IPS-18a (cell line): ENCODE measurements around the gene HEATR5A.
"Not testable (repeated sequence)": the region's sequence is repeated elsewhere in the genome, so short reads cannot be mapped to it uniquely, and the experiment has no call there.

Experiments
- H3K27ac ChIP-seq: one replicate; pipeline ENCODE4 v1.5.1; 2013; ENCODE audit warnings: low read length
- H3K27me3 ChIP-seq: one replicate; pipeline ENCODE4 v1.6.1; 2013; ENCODE audit warnings: mild to moderate bottlenecking, low read length; ENCODE audit not compliant: control insufficient read depth, insufficient read depth
- H3K36me3 ChIP-seq: one replicate; pipeline ENCODE4 v1.6.1; 2013; ENCODE audit warnings: low read depth, low read length; ENCODE audit not compliant: control insufficient read depth
- H3K4me1 ChIP-seq: one replicate; pipeline ENCODE4 v1.6.1; 2013; ENCODE audit warnings: low read depth, low read length; ENCODE audit not compliant: control insufficient read depth
- H3K4me3 ChIP-seq: one replicate; pipeline ENCODE4 v1.5.1; 2013; ENCODE audit warnings: low read length
- H3K9ac ChIP-seq: one replicate; pipeline ENCODE4 v1.6.1; 2013; ENCODE audit warnings: mild to moderate bottlenecking, low read length, moderate library complexity
- H3K9me3 ChIP-seq: one replicate; pipeline ENCODE4 v1.6.1; 2013; ENCODE audit warnings: low read depth, low read length; ENCODE audit not compliant: control insufficient read depth

HEATR5A gene

DNA sequence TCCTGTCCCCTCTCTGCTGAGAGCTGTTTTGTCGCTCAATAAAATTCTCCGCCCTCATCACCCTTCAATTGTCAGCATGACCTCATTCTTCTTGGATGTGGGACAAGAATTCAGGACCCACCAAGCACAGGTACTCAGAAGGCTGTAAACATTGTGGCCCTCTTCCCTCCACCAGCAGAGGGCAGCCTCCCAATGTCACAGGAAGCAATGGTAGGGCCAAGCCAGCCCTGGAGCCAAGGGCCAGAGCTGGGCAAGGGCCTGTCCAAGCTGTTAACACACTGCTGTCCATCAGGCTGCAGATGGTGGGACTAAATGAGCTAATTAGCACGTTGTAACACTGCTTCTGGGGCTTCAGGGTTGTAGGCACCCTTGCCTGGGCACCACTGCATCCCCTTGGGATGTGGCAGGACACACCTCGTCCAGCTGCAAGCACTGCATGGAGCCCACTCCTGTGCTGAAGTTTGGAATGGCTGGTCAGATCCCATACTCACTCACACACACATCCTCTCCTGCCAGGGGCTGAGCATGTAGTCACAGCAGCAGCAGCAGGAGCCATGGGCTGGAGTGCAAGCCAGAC, 150.1 kb downstream of the HEATR5A start:
- Histone ChIP-seq H3K9me3 (peaks cover 12% of the 10 kb centered on the region), H3K4me1 (no peaks in the 10 kb centered on the region)

DNA sequence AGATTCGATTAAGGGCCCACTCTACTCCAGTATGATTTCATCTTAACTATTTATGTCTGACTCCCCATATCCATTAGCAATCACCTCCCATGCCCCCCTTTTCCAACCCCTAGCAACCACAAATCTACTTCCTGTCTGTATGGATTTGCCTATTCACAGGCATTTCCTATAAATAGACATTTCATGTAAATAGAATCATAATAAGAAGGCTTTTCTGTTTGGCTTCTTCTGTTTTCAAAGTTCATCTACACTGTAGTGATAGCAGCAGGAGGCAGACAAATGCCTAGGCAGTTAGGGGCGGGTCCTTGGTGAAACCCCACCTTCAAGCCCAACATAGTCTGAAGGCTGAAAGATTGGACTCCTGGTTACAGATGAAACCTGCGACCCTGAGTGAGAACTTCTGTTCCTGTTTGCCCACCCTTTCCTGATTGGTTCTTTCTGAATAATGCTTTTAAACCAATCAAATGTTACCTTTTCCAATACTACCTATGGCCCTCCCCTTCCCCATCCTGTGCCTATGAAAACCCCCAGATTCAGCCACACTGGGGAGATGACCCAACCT, 150.6 kb downstream of the HEATR5A start:
- Histone ChIP-seq H3K9ac (no peak overlapping the region), H3K27ac (no peak overlapping the region), H3K27me3 (no peaks in the 10 kb centered on the region), H3K9me3 (peaks cover 12% of the 10 kb centered on the region), H3K4me1 (no peaks in the 10 kb centered on the region), H3K4me3 (no peak overlapping the region), H3K36me3 (no peaks in the 10 kb centered on the region)

More for the DNA sequence above, 150.1 kb downstream of the HEATR5A start:
- Histone ChIP-seq H3K4me3 (no peak overlapping the region), H3K27me3 (no peaks in the 10 kb centered on the region), H3K9ac (no peak overlapping the region), H3K36me3 (no peaks in the 10 kb centered on the region), H3K27ac (no peak overlapping the region)

DNA sequence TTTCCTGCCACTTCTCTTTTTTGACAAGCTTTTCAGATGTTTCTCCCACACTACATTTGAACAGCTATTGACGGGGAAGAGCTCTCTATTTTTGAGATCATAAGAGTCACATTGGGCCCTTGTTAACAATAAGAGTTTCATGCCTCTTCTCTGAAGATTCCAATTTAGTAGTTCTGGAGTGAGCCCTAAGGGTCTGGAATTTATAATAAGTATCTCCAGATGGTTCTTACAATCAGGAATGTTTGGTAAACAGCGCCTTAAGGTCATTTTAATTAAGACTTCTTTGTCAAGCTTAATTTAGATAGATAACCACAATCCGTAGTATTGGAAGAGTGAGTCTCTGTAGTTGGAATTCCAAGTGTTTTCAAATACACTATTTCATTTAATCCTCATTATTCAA, 152.1 kb downstream of the HEATR5A start:
- Histone ChIP-seq H3K36me3 (no peaks in the 10 kb centered on the region), H3K4me1 (no peaks in the 10 kb centered on the region), H3K9me3 (peaks cover 12% of the 10 kb centered on the region), H3K27ac (no peak overlapping the region), H3K4me3 (no peak overlapping the region), H3K9ac (no peak overlapping the region), H3K27me3 (no peaks in the 10 kb centered on the region)

DNA sequence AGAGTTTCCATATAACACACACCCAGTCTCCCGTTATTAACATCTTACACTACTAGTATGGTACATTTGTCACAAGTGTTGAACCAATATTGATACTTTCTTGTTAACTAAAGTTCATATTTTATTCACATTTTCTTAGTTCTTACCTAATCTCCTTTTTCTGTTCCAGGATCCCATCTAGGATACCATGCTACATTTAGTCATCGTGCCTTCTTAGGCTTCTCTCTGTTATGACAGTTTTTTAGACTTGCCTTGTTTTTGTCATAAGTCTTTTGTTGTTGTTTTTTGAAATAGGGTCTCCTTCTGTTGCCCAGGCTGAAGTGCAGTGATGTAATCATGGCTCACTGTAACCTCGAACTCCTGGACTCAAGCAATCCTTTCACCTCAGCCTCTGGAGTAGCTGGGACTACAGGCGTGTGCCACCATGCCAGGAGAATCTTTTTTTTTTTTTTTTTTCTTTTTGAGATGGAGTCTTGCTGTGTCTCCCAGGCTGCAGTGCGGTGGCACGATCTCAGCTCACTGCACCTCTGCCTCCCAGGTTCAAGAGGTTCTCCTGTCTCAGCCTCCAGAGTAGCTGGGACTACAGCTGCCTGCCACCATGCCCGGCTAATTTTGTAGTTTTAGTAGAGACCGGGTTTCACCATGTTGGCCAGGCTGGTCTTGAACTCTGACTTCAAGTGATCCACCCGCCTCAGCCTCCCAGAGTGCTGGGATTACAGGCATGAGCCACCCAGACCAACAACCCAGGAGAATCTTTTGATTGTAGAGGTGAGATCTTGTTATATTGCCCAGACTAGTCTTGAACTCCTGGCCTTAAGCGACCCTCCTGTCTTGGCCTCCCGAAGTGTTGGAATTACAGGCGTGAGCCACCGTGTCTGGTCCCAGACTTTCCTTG, 153.7 kb downstream of the HEATR5A start:
- H3K9ac ChIP-seq: no peak overlapping the region
- H3K36me3 ChIP-seq: no peaks in the 10 kb centered on the region
- peaks cover 12% of the 10 kb centered on the region for H3K9me3 ChIP-seq
- no peak overlapping the region for H3K4me3 ChIP-seq
- no peaks in the 10 kb centered on the region for H3K27me3 ChIP-seq
- H3K27ac ChIP-seq: no peak overlapping the region
- no peaks in the 10 kb centered on the region for H3K4me1 ChIP-seq

DNA sequence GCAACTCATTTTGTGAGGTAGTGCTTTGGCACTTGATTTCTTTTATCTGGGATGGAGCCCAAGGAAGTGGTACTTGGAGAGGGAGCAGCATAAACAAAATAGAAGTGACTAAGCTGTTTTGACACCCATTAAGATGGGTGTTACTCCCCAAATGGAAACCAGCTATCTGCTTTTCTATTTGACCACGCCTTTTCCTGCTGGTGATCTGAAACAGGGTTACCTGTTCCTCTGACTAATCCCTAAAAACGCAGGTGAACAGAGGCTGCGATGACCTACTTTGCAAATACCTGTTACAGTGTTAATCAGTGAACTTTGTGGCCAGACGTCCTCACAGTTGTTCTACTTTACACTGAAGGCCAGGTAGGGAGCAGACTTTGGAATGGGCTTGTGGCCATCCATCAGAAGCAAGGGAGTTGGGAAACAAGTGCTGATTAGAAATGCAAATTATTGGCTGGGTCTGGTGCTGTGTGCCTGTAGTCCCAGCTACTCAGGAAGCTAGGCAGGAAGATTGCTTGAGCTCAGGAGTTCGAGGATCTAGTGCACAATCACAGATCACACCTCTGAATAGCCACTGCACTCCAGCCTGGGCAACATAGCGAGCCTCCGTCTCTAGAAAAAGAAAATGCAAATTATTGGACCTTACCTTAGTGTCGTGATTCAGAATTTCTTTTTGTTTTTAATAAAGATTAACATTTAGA, 154.5 kb downstream of the HEATR5A start:
- no peaks in the 10 kb centered on the region for H3K4me1 ChIP-seq
- H3K27ac ChIP-seq: no peak overlapping the region
- H3K36me3 ChIP-seq: no peaks in the 10 kb centered on the region
- peaks cover 12% of the 10 kb centered on the region for H3K9me3 ChIP-seq
- no peak overlapping the region for H3K9ac ChIP-seq
- no peak overlapping the region for H3K4me3 ChIP-seq
- no peaks in the 10 kb centered on the region for H3K27me3 ChIP-seq

DNA sequence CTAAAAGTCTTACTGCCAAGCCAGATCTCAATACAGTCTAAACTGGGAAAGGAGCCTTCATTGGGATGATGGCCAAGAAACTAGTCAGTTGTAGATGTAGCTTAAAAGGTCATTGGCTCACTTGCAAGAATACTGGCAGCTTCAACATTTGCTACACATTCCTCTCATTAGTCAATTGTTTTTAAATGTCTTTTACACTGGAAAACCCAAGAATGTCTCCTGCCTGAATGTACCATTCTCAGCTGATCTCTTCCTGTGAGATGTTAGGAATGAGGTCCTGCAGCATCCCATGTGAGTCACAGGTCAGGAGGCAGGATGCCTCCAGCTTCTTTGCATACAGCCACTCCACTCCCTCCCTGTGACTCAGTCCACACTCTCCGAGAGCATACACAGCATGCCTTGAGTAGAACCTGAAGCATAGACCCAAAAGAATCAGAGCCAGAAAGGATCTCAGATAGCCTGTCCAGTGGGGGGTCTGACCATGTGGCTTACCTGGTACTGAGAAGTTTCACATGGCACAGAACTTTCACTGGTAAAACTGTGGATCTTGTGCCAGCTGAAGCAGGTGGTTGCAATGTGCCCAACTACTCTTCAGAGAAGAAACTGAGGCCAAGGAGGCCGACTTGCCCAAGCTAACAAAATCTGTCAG, 156.7 kb downstream of the HEATR5A start:
- Histone ChIP-seq H3K27ac (no peak overlapping the region), H3K27me3 (no peaks in the 10 kb centered on the region), H3K9me3 (no peaks in the 10 kb centered on the region), H3K36me3 (no peaks in the 10 kb centered on the region), H3K4me1 (no peaks in the 10 kb centered on the region), H3K9ac (no peak overlapping the region), H3K4me3 (no peak overlapping the region)

DNA sequence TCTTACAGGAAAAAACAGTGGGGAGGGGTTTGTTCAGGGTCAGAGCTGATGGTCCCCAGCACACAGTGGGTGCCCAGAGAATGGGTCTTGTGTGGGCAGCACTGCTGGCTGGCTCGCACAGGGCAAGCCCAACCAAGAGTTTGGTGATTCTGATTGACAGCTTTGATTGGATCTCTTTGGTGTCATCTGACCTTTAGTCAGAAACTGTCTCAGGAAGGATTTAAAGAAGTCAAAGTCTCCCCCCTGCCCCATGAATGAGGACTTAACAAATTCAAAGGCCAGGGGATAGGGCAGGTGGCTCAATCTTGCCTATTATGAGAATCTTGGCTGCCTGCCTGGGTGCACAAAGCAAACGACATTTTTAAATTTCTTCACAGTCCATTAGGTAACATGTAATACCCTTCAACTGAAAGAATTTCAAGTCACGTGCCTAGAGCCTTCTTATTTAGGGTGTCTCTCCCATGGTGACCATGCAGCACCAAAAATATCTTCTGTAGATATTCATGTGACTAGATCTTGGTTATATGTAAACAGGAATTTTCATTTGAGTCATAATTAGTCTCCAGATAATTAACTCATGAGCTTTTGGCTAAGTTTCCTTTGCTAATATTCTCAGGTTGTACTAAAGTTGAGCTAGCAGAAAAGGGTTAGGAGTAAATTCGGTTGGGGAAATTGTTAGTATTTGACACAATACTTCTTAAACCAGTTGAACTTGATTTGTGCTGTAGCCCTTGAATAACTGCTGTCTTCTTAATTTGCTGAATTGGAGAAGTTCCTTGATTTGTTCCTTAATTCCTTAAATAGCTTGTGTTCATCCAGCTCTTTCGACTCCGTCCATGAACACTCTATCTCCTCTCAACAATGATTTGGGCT, 158.3 kb downstream of the HEATR5A start:
- Histone ChIP-seq H3K27ac (no peak overlapping the region), H3K4me1 (no peaks in the 10 kb centered on the region), H3K4me3 (no peak overlapping the region), H3K27me3 (no peaks in the 10 kb centered on the region), H3K36me3 (no peaks in the 10 kb centered on the region), H3K9ac (no peak overlapping the region), H3K9me3 (no peaks in the 10 kb centered on the region)

DNA sequence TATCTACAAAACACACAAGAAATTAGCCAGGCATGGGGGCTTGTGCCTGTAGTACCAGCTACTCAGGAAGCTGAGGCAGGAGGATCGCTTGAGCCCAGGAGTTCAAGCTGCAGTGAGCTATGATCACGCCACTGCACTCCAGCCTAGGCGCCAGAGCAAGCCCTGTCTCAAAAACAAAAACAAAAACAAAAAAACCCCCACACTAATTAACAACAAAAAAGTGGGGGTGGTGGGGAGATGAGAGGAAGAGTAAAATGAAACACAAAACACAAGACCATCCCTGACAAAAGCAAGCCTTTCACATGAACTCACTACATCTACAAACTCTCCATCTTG, 158.9 kb downstream of the HEATR5A start:
- H3K9me3 ChIP-seq: no peaks in the 10 kb centered on the region
- H3K4me1 ChIP-seq: no peaks in the 10 kb centered on the region
- H3K9ac ChIP-seq: no peak overlapping the region
- no peak overlapping the region for H3K27ac ChIP-seq
- no peak overlapping the region for H3K4me3 ChIP-seq
- no peaks in the 10 kb centered on the region for H3K27me3 ChIP-seq
- no peaks in the 10 kb centered on the region for H3K36me3 ChIP-seq

DNA sequence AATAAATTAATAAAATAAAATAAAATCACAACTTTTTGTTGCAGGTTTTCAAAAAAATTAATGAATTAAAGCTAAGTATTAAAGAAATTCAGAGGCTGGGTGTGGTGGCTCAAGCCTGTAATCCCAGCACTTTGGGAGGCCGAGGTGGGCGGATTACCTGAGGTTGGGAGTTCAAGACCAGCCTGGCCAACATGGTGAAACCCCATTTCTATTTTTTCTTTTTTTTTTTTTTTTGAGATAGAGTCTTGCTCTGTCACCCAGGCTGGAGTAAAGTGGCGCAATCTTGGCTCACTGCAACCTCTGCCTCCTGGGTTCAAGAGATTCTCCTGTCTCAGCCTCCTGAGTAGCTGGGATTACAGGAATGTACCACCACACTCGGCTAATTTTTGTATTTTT, 161.3 kb downstream of the HEATR5A start:
- H3K4me3 ChIP-seq, H3K27ac ChIP-seq, H3K36me3 ChIP-seq, H3K9ac ChIP-seq, H3K4me1 ChIP-seq, H3K9me3 ChIP-seq, H3K27me3 ChIP-seq: not testable (repeated sequence)

DNA sequence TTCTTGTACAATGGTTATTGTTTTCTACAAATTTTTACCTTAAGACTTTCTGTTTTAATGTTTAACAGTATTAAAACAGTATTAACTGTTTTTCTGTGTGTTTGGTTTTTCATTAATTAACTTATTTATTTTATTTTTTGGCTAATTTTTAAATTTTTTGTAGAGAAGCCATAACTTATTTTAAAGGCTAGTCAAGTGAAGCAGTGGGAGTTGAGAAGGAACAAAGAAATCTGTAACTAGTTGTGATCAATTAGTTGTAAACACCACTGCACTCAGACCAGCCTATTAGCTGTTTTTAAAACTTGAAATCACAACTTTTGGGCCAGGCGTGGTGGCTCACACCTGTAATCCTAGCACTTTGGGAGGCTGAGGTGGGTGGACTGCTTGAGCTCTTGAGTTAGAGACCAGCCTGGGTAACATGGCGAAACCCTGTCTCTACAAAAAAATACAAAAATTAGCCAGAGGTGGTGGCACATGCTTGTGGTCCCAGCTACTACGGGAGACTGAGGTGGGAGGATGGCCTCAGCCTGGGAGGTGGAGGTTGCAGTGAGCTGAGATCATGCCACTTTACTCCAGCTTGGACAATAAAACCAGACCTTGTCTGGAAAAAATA, 161.8 kb downstream of the HEATR5A start:
- Histone ChIP-seq H3K4me1 (no peaks in the 10 kb centered on the region), H3K9ac (no peak overlapping the region), H3K27me3 (no peaks in the 10 kb centered on the region), H3K36me3 (no peaks in the 10 kb centered on the region), H3K27ac (no peak overlapping the region), H3K4me3 (no peak overlapping the region), H3K9me3 (no peaks in the 10 kb centered on the region)
